ENCODE data around the gene RASL12. TPM values are rescaled to one million over a fixed set of nuclear protein-coding genes. Genes with fewer than 3 reads are reported as not detected.
"Not testable (repeated sequence)": the region's sequence is repeated elsewhere in the genome, so short reads cannot be mapped to it uniquely, and the experiment has no call there.

The RASL12 gene
- polyA plus RNA-seq, 1 experiment = 11.4 TPM

DNA sequence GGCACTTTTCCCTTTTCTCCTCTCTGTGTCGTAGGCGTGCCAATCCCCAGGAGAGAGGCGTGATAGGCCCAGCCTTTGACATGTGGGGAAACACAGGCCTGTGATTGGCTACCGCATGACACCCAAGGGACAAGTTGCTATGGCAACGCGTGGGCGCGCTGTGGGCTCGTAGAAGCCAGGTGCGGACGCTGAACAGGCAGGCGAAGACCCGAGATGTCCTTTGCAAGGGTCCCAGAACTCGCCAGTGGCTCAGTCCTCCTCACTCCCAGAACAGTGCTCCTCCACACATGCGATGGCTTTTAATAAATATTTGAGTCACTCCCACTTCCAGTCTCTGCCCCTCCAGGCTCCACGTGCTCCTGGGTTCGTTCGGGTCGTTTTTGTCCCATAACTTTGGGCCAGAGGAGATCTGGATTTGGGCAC lies 18.4 kb downstream of the RASL12 start:
- ChIA-PET CTCF (interaction anchor here (1.6 to 7.7 kb wide), 2 partner anchors 15 to 53 kb away, joined by 7 to 127 read pairs; no protein-coding TSS in a partner anchor), POLR2A (interaction anchor here (0.6 to 1.2 kb wide), 4 partner anchors 15 to 30 kb away, joined by 3 read pairs; partner anchors contain the start of gene RASL12)
- no peaks in the 10 kb centered on the region; the same call in 1 of the 2 replicates for H3K9me3 ChIP-seq (ENCODE audit: control insufficient read depth, insufficient read depth, low read length)
- no peak overlapping the region for H3K27ac ChIP-seq (ENCODE audit: low read depth, low read length)
- peak overlapping the region; percentile 25 for H3K4me3 ChIP-seq (ENCODE audit: low read depth, low read length)
- TF ChIP-seq, protein P1, sequence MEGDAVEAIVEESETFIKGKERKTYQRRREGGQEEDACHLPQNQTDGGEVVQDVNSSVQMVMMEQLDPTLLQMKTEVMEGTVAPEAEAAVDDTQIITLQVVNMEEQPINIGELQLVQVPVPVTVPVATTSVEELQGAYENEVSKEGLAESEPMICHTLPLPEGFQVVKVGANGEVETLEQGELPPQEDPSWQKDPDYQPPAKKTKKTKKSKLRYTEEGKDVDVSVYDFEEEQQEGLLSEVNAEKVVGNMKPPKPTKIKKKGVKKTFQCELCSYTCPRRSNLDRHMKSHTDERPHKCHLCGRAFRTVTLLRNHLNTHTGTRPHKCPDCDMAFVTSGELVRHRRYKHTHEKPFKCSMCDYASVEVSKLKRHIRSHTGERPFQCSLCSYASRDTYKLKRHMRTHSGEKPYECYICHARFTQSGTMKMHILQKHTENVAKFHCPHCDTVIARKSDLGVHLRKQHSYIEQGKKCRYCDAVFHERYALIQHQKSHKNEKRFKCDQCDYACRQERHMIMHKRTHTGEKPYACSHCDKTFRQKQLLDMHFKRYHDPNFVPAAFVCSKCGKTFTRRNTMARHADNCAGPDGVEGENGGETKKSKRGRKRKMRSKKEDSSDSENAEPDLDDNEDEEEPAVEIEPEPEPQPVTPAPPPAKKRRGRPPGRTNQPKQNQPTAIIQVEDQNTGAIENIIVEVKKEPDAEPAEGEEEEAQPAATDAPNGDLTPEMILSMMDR (IDR thresholded peaks at IDR 0.05; ENCODE audit: low read depth, low read length) = no peak
- H3K27me3 ChIP-seq (ENCODE audit: control insufficient read depth, insufficient read depth, low read length) = no peaks in the 10 kb centered on the region
- no peak for DNase-seq (ENCODE audit: low read depth, low spot score)

- TF ChIP-seq, protein P1 (IDR thresholded peaks at IDR 0.05; ENCODE audit: low read depth, low read length) = no peak
- POLR2A ChIA-PET = interaction anchor here (0.6 to 1.1 kb wide), 4 partner anchors 46 to 527 kb away, joined by 4 to 11 read pairs (median 6); partner anchors contain the start of gene SPG21
- DNase-seq (ENCODE audit: low read depth, low spot score) = no peak
- Histone ChIP-seq H3K9me3 (ENCODE audit: control insufficient read depth, insufficient read depth, low read length) (no peaks in the 10 kb centered on the region; the same call in 1 of the 2 replicates), H3K27me3 (ENCODE audit: control insufficient read depth, insufficient read depth, low read length) (no peaks in the 10 kb centered on the region), H3K27ac (ENCODE audit: low read depth, low read length) (no peak overlapping the region), H3K4me3 (ENCODE audit: low read depth, low read length) (no peak overlapping the region)
- CTCF ChIA-PET = interaction anchor here (1.0 to 2.0 kb wide), 3 partner anchors 14 to 53 kb away, joined by 3 to 7 read pairs (median 6); no protein-coding TSS in a partner anchor
Measured at GRCh38 chr15:65048241-65048640, 19.6 kb downstream of the RASL12 start.

DNA sequence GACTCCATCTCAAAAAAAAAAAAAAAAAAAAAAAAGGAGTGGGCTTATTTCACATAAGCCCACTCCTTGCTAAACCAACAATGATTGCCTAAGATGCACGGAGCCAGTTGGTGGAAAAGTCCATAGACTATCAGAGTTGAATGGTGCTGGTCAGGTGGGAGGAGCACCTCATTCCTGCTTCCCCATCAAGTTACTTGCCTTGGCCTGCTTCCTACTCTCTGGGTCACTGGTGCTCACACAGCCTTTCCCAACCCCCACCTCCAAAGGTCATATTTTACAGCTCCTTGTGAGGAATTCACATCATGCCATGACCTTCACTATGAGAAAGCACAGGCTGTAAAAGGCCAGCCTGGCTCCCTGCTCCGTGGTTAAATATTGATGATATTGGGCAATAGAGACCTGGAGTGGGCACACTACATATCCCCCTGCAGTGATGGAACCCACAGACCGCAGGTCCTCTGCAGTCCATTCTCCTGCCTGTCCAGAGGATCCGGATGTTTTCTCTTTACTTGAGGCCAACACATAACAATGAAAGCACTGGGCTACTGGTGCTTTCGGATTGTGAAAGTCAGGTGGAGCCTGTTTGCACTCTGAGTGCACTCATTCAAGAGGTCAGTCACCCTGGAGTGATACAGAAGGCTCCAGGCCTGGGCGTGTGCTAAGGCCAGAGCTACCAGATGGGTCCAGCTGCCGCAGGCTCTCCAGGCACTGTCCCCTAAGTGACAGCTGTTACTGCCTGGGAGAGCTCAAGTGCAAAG lies 22.9 kb downstream of the RASL12 start, which contains the start of gene SLC51B:
TSS of gene SLC51B (plus strand) at position 664 of the 758 bp plus-strand sequence. CDS start 4,618 bp downstream, outside the sequence.
- H3K9me3 ChIP-seq (ENCODE audit: control insufficient read depth, insufficient read depth, low read length) = no peaks in the 10 kb centered on the region; the same call in 1 of the 2 replicates
- peak within 1 kb of the TSS; percentile 31 for H3K27ac ChIP-seq (ENCODE audit: low read depth, low read length)
- ChIA-PET POLR2A (interaction anchor here (0.9 to 1.0 kb wide), 2 partner anchors 24 to 260 kb away, joined by 3 to 9 read pairs; partner anchors contain the start of gene RNU5B-1), CTCF (interaction anchor here (0.5 to 2.9 kb wide), 4 partner anchors 11 to 62 kb away, joined by 3 to 20 read pairs (median 4); no protein-coding TSS in a partner anchor)
- TF ChIP-seq, protein P1 (IDR thresholded peaks at IDR 0.05; ENCODE audit: low read depth, low read length) = no peak
- no peak for DNase-seq (ENCODE audit: low read depth, low spot score)
- H3K4me3 ChIP-seq (ENCODE audit: low read depth, low read length) = no peak within 1 kb of the TSS
- no peaks in the 10 kb centered on the region for H3K27me3 ChIP-seq (ENCODE audit: control insufficient read depth, insufficient read depth, low read length)

- H3K27me3 ChIP-seq (ENCODE audit: control insufficient read depth, insufficient read depth, low read length); H3K27ac ChIP-seq (ENCODE audit: low read depth, low read length); H3K9me3 ChIP-seq (ENCODE audit: control insufficient read depth, insufficient read depth, low read length); DNase-seq (ENCODE audit: low read depth, low spot score); H3K4me3 ChIP-seq (ENCODE audit: low read depth, low read length): not testable (repeated sequence)
- POLR2A ChIA-PET = interaction anchor here (0.9 to 2.0 kb wide), 2 partner anchors 25 to 260 kb away, joined by 3 to 12 read pairs; partner anchors contain the start of gene RNU5B-1
- CTCF ChIA-PET = interaction anchor here (0.5 to 2.9 kb wide), 4 partner anchors 10 to 63 kb away, joined by 3 to 20 read pairs (median 6); no protein-coding TSS in a partner anchor
Measured at GRCh38 chr15:65044218-65044617, 23.6 kb downstream of the RASL12 start.

- no peak overlapping the region for H3K4me3 ChIP-seq (ENCODE audit: low read depth, low read length)
- TF ChIP-seq, protein P1 (IDR thresholded peaks at IDR 0.05; ENCODE audit: low read depth, low read length) = no peak
- no peak for DNase-seq (ENCODE audit: low read depth, low spot score)
- CTCF ChIA-PET = interaction anchor here (0.5 to 2.9 kb wide), 7 partner anchors 9 to 392 kb away, joined by 3 to 20 read pairs (median 4); no protein-coding TSS in a partner anchor
- H3K27me3 ChIP-seq (ENCODE audit: control insufficient read depth, insufficient read depth, low read length) = no peaks in the 10 kb centered on the region
- H3K27ac ChIP-seq (ENCODE audit: low read depth, low read length) = no peak overlapping the region
- POLR2A ChIA-PET = interaction anchor here (0.6 to 2.0 kb wide), 3 partner anchors 9 to 262 kb away, joined by 3 to 12 read pairs (median 4); partner anchors contain the start of gene RNU5B-1
- H3K9me3 ChIP-seq (ENCODE audit: control insufficient read depth, insufficient read depth, low read length) = no peaks in the 10 kb centered on the region
Measured at GRCh38 chr15:65042776-65043327, 24.9 kb downstream of the RASL12 start.
